Central memory CD8-positive, alpha-beta T cell (primary cell): ENCODE measurements around the gene GRID1.

Source experiments
- ATAC-seq: fragments of 150-1000 bp; cut with Tn5 transposase; replicated peaks from 2 replicates; pipeline ENCODE4 v1.10.0; 2022; ENCODE audit warnings: mild to moderate bottlenecking, moderate FRiP score, moderate number of reproducible peaks; ENCODE audit not compliant: poor library complexity, severe bottlenecking; ENCODE audit errors: extremely low read depth
- DNase-seq, 2 donors: peaks; one replicate each; pipeline ENCODE4 v3.0.0; 2021; ENCODE audit warnings: low spot score in 2 of 2
- H3K27ac Mint-ChIP-seq: one replicate; pipeline ENCODE4 v1.8.0; 2022; ENCODE audit warnings: low read depth, mild to moderate bottlenecking, moderate library complexity, mixed read lengths
- H3K27me3 Mint-ChIP-seq: one replicate; pipeline ENCODE4 v1.8.0; 2022; ENCODE audit warnings: mixed read lengths
- H3K36me3 Mint-ChIP-seq: one replicate; pipeline ENCODE4 v1.8.0; 2022; ENCODE audit warnings: mild to moderate bottlenecking, moderate library complexity, mixed read lengths; ENCODE audit not compliant: insufficient read depth
- H3K4me1 Mint-ChIP-seq: one replicate; pipeline ENCODE4 v1.8.0; 2022; ENCODE audit warnings: mixed read lengths
- H3K4me3 Mint-ChIP-seq: one replicate; pipeline ENCODE4 v1.8.0; 2022; ENCODE audit warnings: mild to moderate bottlenecking, moderate library complexity, mixed read lengths
- H3K9me3 Mint-ChIP-seq: one replicate; pipeline ENCODE4 v1.8.0; 2022; ENCODE audit warnings: mixed read lengths

The GRID1 gene

GRCh38 chr10:86282664-86283465, 83.7 kb downstream of the GRID1 start:
- Mint-ChIP-seq H3K27me3 (peaks cover 10% of the 10 kb centered on the region), H3K9me3 (no peaks in the 10 kb centered on the region), H3K4me1 (no peaks in the 10 kb centered on the region), H3K27ac (no peak overlapping the region), H3K36me3 (no peaks in the 10 kb centered on the region), H3K4me3 (no peak overlapping the region)
- DNase-seq (no peak), ATAC-seq (no peak)

- Mint-ChIP-seq H3K4me1 (no peaks in the 10 kb centered on the region), H3K4me3 (no peak overlapping the region), H3K27me3 (peaks cover 10% of the 10 kb centered on the region), H3K27ac (no peak overlapping the region), H3K9me3 (no peaks in the 10 kb centered on the region), H3K36me3 (no peaks in the 10 kb centered on the region)
- DNase-seq (no peak), ATAC-seq (no peak)
These were observed 85.2 kb downstream of the GRID1 start for GRCh38 chr10:86281396-86281795.

- no peaks in the 10 kb centered on the region for H3K4me1 Mint-ChIP-seq
- no peaks in the 10 kb centered on the region for H3K36me3 Mint-ChIP-seq
- no peak for ATAC-seq
- H3K27ac Mint-ChIP-seq: no peak overlapping the region
- H3K4me3 Mint-ChIP-seq: no peak overlapping the region
- H3K27me3 Mint-ChIP-seq: peaks cover 55% of the 10 kb centered on the region
- no peaks in the 10 kb centered on the region for H3K9me3 Mint-ChIP-seq
- no peak for DNase-seq
These were observed 97.3 kb downstream of the GRID1 start for GRCh38 chr10:86269332-86269731.

DNA sequence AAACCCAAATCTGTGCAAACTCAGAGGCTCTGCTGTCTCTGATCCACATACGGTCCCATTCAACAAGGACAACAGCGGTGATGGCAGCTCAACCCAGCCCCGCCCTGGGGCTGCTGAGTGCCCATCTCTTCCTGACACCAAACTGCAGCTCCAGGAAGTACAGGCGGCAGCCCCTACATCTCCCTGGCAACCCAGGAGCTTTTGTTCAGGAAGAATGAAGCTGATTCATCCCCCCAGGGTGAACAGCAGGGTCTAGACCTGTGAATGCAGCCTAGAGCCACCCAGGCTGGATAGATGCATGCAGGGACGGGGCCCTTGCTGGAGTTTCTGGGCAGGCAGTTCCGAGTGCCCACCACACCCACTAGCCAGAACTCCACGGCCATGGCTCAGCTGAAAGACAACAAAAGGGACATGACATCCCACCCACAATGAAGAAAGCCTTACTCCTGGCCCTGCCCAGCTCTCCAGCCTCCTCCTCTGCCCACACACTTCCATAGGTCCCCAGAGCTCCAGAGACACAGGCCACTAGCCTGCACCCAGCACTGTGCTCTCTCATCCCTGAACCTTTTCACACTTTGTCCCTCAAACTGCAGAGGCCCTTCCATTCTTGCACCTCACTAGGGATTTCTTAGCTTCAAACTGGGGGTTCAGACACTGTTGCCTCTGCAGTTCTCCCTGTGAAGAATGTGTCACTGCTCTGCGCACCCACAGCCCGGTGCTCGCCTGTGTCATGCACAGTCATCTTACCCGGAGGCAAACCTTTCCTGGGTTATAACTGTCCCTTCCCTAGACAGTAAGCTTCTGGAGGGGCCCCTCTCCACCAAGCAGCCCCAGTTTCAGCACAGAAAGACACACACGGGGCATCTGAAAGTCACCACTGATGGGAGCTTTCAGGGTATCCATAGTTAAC, 99.1 kb downstream of the GRID1 start:
- ATAC-seq (no peak), DNase-seq (no peak)
- Mint-ChIP-seq H3K27me3 (peaks cover 61% of the 10 kb centered on the region), H3K9me3 (no peaks in the 10 kb centered on the region), H3K4me3 (no peak overlapping the region), H3K4me1 (no peaks in the 10 kb centered on the region), H3K27ac (no peak overlapping the region), H3K36me3 (no peaks in the 10 kb centered on the region)

- H3K4me3 Mint-ChIP-seq: no peak overlapping the region
- H3K4me1 Mint-ChIP-seq: no peaks in the 10 kb centered on the region
- no peaks in the 10 kb centered on the region for H3K36me3 Mint-ChIP-seq
- H3K9me3 Mint-ChIP-seq: no peaks in the 10 kb centered on the region
- ATAC-seq: no peak
- DNase-seq: no peak
- peaks cover 61% of the 10 kb centered on the region for H3K27me3 Mint-ChIP-seq
- no peak overlapping the region for H3K27ac Mint-ChIP-seq
These were observed 100.0 kb downstream of the GRID1 start for GRCh38 chr10:86266446-86267242.

GRCh38 chr10:86265895-86266259, 100.7 kb downstream of the GRID1 start:
- ATAC-seq (no peak), DNase-seq (no peak)
- Mint-ChIP-seq H3K4me1 (no peaks in the 10 kb centered on the region), H3K9me3 (no peaks in the 10 kb centered on the region), H3K27me3 (peaks cover 61% of the 10 kb centered on the region), H3K4me3 (no peak overlapping the region), H3K27ac (no peak overlapping the region), H3K36me3 (no peaks in the 10 kb centered on the region)

GRCh38 chr10:86265236-86265894, 101.2 kb downstream of the GRID1 start:
- Mint-ChIP-seq H3K27ac (no peak overlapping the region), H3K9me3 (no peaks in the 10 kb centered on the region), H3K4me1 (no peaks in the 10 kb centered on the region), H3K36me3 (no peaks in the 10 kb centered on the region), H3K4me3 (no peak overlapping the region), H3K27me3 (peaks cover 66% of the 10 kb centered on the region)
- ATAC-seq (no peak), DNase-seq (no peak)

DNA sequence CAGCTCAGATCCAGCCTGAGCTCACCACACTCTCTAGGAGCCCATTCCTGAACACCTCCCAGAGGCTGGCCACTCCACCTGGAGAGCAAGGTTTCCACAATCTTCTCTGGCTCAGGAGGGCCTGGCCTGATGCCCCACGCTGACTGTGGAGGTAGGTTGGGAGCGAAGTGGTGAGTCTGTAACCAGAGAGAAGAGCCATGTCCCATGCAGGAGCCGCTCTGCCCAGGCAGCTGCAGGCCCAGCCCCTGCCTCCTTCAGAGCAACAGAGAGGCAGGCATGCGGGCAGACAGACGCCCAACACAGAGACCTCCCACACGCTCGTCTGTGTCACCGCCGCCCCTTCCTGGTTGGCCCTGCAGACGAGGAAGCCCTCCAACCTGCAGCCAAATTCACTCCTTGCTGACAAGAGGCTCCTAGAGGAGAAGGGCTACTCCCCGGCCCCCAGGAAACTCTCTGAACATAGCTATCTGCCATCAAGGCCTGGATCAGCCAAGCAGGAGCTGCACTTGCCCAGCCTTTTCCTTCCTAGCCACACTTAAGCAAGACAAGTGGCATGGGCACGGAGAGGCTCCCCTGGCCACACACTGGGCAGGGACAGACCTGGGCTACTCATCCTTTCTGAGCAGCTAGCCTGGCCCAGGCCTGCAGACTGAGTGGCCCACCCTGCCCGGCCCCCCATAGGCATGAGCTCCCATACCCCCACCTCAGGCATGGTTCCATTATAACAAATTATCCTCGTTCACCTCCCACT, 101.9 kb downstream of the GRID1 start:
- no peaks in the 10 kb centered on the region for H3K36me3 Mint-ChIP-seq
- DNase-seq: no peak
- H3K4me1 Mint-ChIP-seq: no peaks in the 10 kb centered on the region
- no peaks in the 10 kb centered on the region for H3K9me3 Mint-ChIP-seq
- H3K27ac Mint-ChIP-seq: no peak overlapping the region
- peaks cover 65% of the 10 kb centered on the region for H3K27me3 Mint-ChIP-seq
- H3K4me3 Mint-ChIP-seq: no peak overlapping the region
- ATAC-seq: no peak

DNA sequence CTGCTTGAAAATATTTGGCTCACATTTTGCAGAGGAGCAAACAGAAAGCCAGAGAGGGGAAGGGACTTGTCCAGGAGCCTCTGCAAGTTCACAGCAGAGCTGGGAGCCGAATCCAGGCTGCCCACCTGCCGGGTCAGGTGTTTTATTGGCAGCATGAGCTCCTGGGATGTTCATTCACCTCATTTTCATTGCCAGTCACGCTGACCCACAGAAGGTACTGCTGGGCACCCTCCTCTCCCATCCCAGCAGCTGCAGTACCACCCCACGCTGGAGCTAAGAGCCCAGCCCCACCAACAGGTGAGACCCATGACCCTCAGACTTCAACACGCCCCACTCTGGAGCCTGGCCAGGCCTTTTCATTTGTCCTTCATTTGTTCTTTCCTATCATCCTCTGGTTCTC, 102.7 kb downstream of the GRID1 start:
- H3K27ac Mint-ChIP-seq: no peak overlapping the region
- no peak overlapping the region for H3K4me3 Mint-ChIP-seq
- peaks cover 57% of the 10 kb centered on the region for H3K27me3 Mint-ChIP-seq
- H3K4me1 Mint-ChIP-seq: no peaks in the 10 kb centered on the region
- H3K36me3 Mint-ChIP-seq: peaks cover 2% of the 10 kb centered on the region
- H3K9me3 Mint-ChIP-seq: no peaks in the 10 kb centered on the region
- ATAC-seq (no peak), DNase-seq (no peak)

GRCh38 chr10:86263209-86263608, 103.4 kb downstream of the GRID1 start:
- Mint-ChIP-seq H3K27ac (no peak overlapping the region), H3K36me3 (peaks cover 2% of the 10 kb centered on the region), H3K27me3 (peaks cover 56% of the 10 kb centered on the region), H3K4me1 (no peaks in the 10 kb centered on the region), H3K9me3 (no peaks in the 10 kb centered on the region), H3K4me3 (no peak overlapping the region)
- DNase-seq (no peak), ATAC-seq (no peak)

GRCh38 chr10:86262688-86263181, 103.9 kb downstream of the GRID1 start:
- no peaks in the 10 kb centered on the region for H3K9me3 Mint-ChIP-seq
- H3K4me1 Mint-ChIP-seq: no peaks in the 10 kb centered on the region
- H3K27ac Mint-ChIP-seq: no peak overlapping the region
- peaks cover 51% of the 10 kb centered on the region for H3K27me3 Mint-ChIP-seq
- ATAC-seq: no peak
- DNase-seq: no peak
- peaks cover 2% of the 10 kb centered on the region for H3K36me3 Mint-ChIP-seq
- H3K4me3 Mint-ChIP-seq: no peak overlapping the region
